Measurements from ENCODE around the gene AKT1S1.

The AKT1S1 gene

GRCh38 chr19:49882643-49883042 is 5.5 kb upstream of the AKT1S1 start:
- no peak for DNase-seq

GRCh38 chr19:49881672-49882394 is 4.7 kb upstream of the AKT1S1 start:
- no peak for DNase-seq

GRCh38 chr19:49881186-49881585 is 4.0 kb upstream of the AKT1S1 start:
- no peak for DNase-seq

- DNase-seq = no peak
These were observed 3.2 kb upstream of the AKT1S1 start for GRCh38 chr19:49880162-49880869.

- DNase-seq = no peak
These were observed 2.2 kb upstream of the AKT1S1 start for GRCh38 chr19:49879243-49879963.

GRCh38 chr19:49878744-49879070 is 1.6 kb upstream of the AKT1S1 start:
- DNase-seq = no peak

GRCh38 chr19:49877879-49878743 is 956 bp upstream of the AKT1S1 start:
- DNase-seq = peak; percentile 95

- peak; percentile 99 for DNase-seq
These were observed 634 bp downstream of the AKT1S1 start for GRCh38 chr19:49876422-49877019.

GRCh38 chr19:49875857-49876421 is 1.2 kb downstream of the AKT1S1 start:
- peak; percentile 8 for DNase-seq

- DNase-seq = no peak
These were observed 2.0 kb downstream of the AKT1S1 start for GRCh38 chr19:49875177-49875576.

- DNase-seq = no peak
These were observed 2.5 kb downstream of the AKT1S1 start for GRCh38 chr19:49874503-49875157.

- no peak for DNase-seq
These were observed 3.3 kb downstream of the AKT1S1 start for GRCh38 chr19:49873834-49874233.

- no peak for DNase-seq
These were observed 4.0 kb downstream of the AKT1S1 start for GRCh38 chr19:49873129-49873521.

- no peak for DNase-seq
These were observed 4.7 kb downstream of the AKT1S1 start for GRCh38 chr19:49872245-49873128.

GRCh38 chr19:49871349-49871985 is 5.7 kb downstream of the AKT1S1 start:
- no peak for DNase-seq

- no peak for DNase-seq
These were observed 6.8 kb downstream of the AKT1S1 start for GRCh38 chr19:49870309-49870901.

- DNase-seq = peak; percentile 100
These were observed 7.5 kb downstream of the AKT1S1 start for GRCh38 chr19:49869484-49870308.

- DNase-seq = no peak
These were observed 8.1 kb downstream of the AKT1S1 start for GRCh38 chr19:49869009-49869483.
